ENCODE measurements around the gene FRMD8. TPM values are rescaled to one million over a fixed set of nuclear protein-coding genes. Genes with fewer than 3 reads are reported as not detected.
A peak's percentile ranks its signal among the peaks of the same experiment; 100 is the strongest.

The FRMD8 gene
- total and polyA plus RNA-seq, 9 of the 15 experiments (the other 6 are each of a cell fraction or from before 2014, with no cell fraction given): 4.5 to 54.5 (median 15.8) TPM

GRCh38 chr11:65438257-65439151 lies 52.1 kb downstream of the FRMD8 start (continued):
- no peak for TF ChIP-seq RERE (CRISPR knock-in tag; IDR thresholded peaks at IDR 0.05; ENCODE audit: borderline replicate concordance)
- TF ChIP-seq SP2 (IDR thresholded peaks at IDR 0.05; ENCODE audit: extremely low read depth, low read depth, low read length, poor library complexity, severe bottlenecking): no peak
- TF ChIP-seq POLR2A (conservative IDR thresholded peaks at IDR 0.05): peak; percentile 14; the same call in 1 of the 2 replicates
- TF ChIP-seq, protein P1, sequence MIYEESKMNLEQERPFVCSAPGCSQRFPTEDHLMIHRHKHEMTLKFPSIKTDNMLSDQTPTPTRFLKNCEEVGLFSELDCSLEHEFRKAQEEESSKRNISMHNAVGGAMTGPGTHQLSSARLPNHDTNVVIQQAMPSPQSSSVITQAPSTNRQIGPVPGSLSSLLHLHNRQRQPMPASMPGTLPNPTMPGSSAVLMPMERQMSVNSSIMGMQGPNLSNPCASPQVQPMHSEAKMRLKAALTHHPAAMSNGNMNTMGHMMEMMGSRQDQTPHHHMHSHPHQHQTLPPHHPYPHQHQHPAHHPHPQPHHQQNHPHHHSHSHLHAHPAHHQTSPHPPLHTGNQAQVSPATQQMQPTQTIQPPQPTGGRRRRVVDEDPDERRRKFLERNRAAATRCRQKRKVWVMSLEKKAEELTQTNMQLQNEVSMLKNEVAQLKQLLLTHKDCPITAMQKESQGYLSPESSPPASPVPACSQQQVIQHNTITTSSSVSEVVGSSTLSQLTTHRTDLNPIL (CRISPR knock-in tag; IDR thresholded peaks at IDR 0.05): no peak
- TF ChIP-seq DMBX1 (CRISPR knock-in tag; IDR thresholded peaks at IDR 0.05; ENCODE audit: borderline replicate concordance): no peak
- TF ChIP-seq GTF2E2 (tag; IDR thresholded peaks at IDR 0.05): peak; percentile 23; the same call in 1 of the 2 replicates
- TF ChIP-seq, protein P2, sequence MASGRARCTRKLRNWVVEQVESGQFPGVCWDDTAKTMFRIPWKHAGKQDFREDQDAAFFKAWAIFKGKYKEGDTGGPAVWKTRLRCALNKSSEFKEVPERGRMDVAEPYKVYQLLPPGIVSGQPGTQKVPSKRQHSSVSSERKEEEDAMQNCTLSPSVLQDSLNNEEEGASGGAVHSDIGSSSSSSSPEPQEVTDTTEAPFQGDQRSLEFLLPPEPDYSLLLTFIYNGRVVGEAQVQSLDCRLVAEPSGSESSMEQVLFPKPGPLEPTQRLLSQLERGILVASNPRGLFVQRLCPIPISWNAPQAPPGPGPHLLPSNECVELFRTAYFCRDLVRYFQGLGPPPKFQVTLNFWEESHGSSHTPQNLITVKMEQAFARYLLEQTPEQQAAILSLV (tag; IDR thresholded peaks at IDR 0.05): no peak
- no peak for TF ChIP-seq RFX7 (CRISPR knock-in tag; IDR thresholded peaks at IDR 0.05)
- no peak for TF ChIP-seq VEZF1 (CRISPR knock-in tag; IDR thresholded peaks at IDR 0.05)
- TF ChIP-seq FOXJ2 (tag; IDR thresholded peaks at IDR 0.05): no peak
- no peak for TF ChIP-seq ETS2 (tag; IDR thresholded peaks at IDR 0.05; ENCODE audit: borderline replicate concordance, poor library complexity, severe bottlenecking)
- no peak for TF ChIP-seq RBM17 (IDR thresholded peaks at IDR 0.05; ENCODE audit: borderline replicate concordance, low read depth, low read length)
- TF ChIP-seq CEBPB (tag; IDR thresholded peaks at IDR 0.05): peak; percentile 50; the same call in 1 of the 2 replicates
- TF ChIP-seq ZNF354B (CRISPR knock-in tag; IDR thresholded peaks at IDR 0.05): no peak
- TF ChIP-seq POLR2G (IDR thresholded peaks at IDR 0.05; ENCODE audit: low read depth, low read length): 0 out of 2 replicates have a peak, but pooled peaks have one; percentile 15
- no peak for TF ChIP-seq NFE2L1 (tag; IDR thresholded peaks at IDR 0.05; ENCODE audit: borderline replicate concordance, low read depth)

All from K562 (cell line).